Testis (tissue), 2 donors: Measurements from ENCODE around the gene BCL6.

Source experiments
- CTCF ChIP-seq, 3 experiments: fragments of 450-650 bp in 2 of 3; fragments of 200-600 bp in 1 of 3; sonication (generic) in 1 of 3; IDR thresholded peaks; one replicate each; pipeline ENCODE4 v1.5.1; 2016 to 2019; ENCODE audit warnings: antibody characterized with exemption in 3 of 3, mild to moderate bottlenecking in 2 of 3, moderate library complexity in 1 of 3
- POLR2A ChIP-seq: fragments of 450-650 bp; IDR thresholded peaks from one replicate; pipeline ENCODE4 v1.6.1; 2017; ENCODE audit warnings: antibody characterized with exemption, mild to moderate bottlenecking, moderate library complexity

GRCh38 chr3:187746059-187746441, 782 bp upstream of the BCL6 start:
- TF ChIP-seq CTCF (IDR thresholded peaks at IDR 0.05) (peak in 1 of 3 experiments; percentile 4), POLR2A (no peak)
